ENCODE data around the gene OR1F1.

Gene OR1F1

GRCh38 chr16:3254309-3254708, 66.3 kb downstream of the OR1F1 start:
- no peak overlapping the region for H3K27ac ChIP-seq
- TF ChIP-seq CTCF (conservative IDR thresholded peaks at IDR 0.05): no peak
